Transverse colon (tissue), 4 donors: ENCODE results near the gene DNAJB1. TPM values are rescaled to one million over a fixed set of nuclear protein-coding genes. Genes with fewer than 3 reads are reported as not detected.

ENCODE experiments used
- DNase-seq: peaks from one replicate; pipeline ENCODE4 v3.0.0-alpha.2; 2019
- H3K27ac ChIP-seq, 4 donors: fragments of 200-600 bp; sonication (generic); 2 replicates each; pipeline ENCODE4 v1.5.1; 2016 to 2018; ENCODE audit warnings: inconsistent platforms in 4 of 4
- H3K27me3 ChIP-seq: fragments of 200-600 bp; sonication (generic); 2 replicates; pipeline ENCODE4 v1.5.1; 2017; ENCODE audit warnings: inconsistent platforms
- H3K36me3 ChIP-seq, 4 donors: fragments of 200-600 bp; sonication (generic); 2 replicates each; pipeline ENCODE4 v1.5.1; 2017 to 2019; ENCODE audit warnings: inconsistent platforms in 4 of 4
- H3K4me1 ChIP-seq, 4 donors: fragments of 200-600 bp; sonication (generic); 2 replicates each; pipeline ENCODE4 v1.5.1; 2017 to 2020; ENCODE audit warnings: inconsistent platforms in 4 of 4
- H3K4me3 ChIP-seq, 4 donors: fragments of 200-600 bp; sonication (generic); 1 replicate in 1 of 4; 2 replicates in 3 of 4; pipeline versions ENCODE4 v1.5.1 to v1.6.1; 2017 to 2019; ENCODE audit warnings: inconsistent platforms in 4 of 4
- H3K9me3 ChIP-seq, 2 donors: fragments of 200-600 bp; sonication (generic); 2 replicates each; pipeline ENCODE4 v1.5.1; 2017 to 2019; ENCODE audit warnings: inconsistent platforms in 2 of 2
- CTCF ChIP-seq, 5 experiments: fragments of 200-600 bp in 3 of 5; fragments of 450-650 bp in 2 of 5; sonication (generic) in 3 of 5; IDR thresholded peaks; 1 replicate in 2 of 5; 2 replicates in 3 of 5; pipeline ENCODE4 v1.5.1; 2016 to 2017; ENCODE audit warnings: antibody characterized with exemption in 5 of 5, inconsistent platforms in 3 of 5, mild to moderate bottlenecking in 2 of 5, moderate library complexity in 1 of 5
- EP300 ChIP-seq: sonication (generic); formaldehyde crosslinking; IDR thresholded peaks from one replicate; pipeline ENCODE4 v1.6.1; 2017; ENCODE audit warnings: antibody characterized with exemption, low read depth
- POLR2A ChIP-seq: fragments of 450-650 bp; IDR thresholded peaks from one replicate; pipeline ENCODE4 v1.6.1; 2016; ENCODE audit warnings: antibody characterized with exemption, mild to moderate bottlenecking, moderate library complexity
- POLR2AphosphoS5 ChIP-seq, 3 donors: sonication (generic); formaldehyde crosslinking; IDR thresholded peaks; one replicate each; pipeline ENCODE4 v1.6.1; 2016; ENCODE audit warnings: antibody characterized with exemption in 3 of 3
- WGBS, 2 donors: methylation state at CpG; one replicate each; pipeline ENCODE4 v1.1.5; 2018; ENCODE audit warnings: low coverage in 1 of 2; 5-methylcytosine and 5-hydroxymethylcytosine counted together
- in situ Hi-C, 4 donors: fragments of 200-750 bp; cut with MboI; loops; one replicate each; pipeline versions ENCODE4 v1.15.0 to v1.15.1; 2017; ENCODE audit warnings: low sequenced_read_pairs in 3 of 4, low pct_ligation_motif_present in 1 of 4, low pct_unique_long_range_greater_than_20kb in 1 of 4
- intact Hi-C: fragments of 100-400 bp; cut with DNase I; formaldehyde crosslinking; loops from one replicate; pipeline ENCODE4 v1.15.1; 2023; ENCODE audit warnings: low total_unique reads
- total RNA-seq, 4 donors: library from RNA; depleted of rRNA; stranded (reverse); fragments of >200 nt; gene quantifications; one replicate each; pipeline ENCODE4 v1.1.0, GENCODE V29; 2016

Gene DNAJB1
- total RNA-seq, 4 donors from 2014 or later = 20.3 to 111 (median 93.8) TPM

- no peaks in the 10 kb centered on the region for H3K9me3 ChIP-seq
- peak; percentile 63 for DNase-seq
- H3K4me3 ChIP-seq = peak overlapping the region in 3 of 4 donors; percentile 88 to 99 (median 99)
- peak overlapping the region; percentile 98 to 100 (median 100) for H3K27ac ChIP-seq
- TF ChIP-seq EP300 = no peak
- peak in 2 of 5 experiments; percentile 3 to 33 for TF ChIP-seq CTCF (IDR thresholded peaks at IDR 0.05)
- TF ChIP-seq POLR2A = no peak
- TF ChIP-seq POLR2AphosphoS5 (IDR thresholded peaks at IDR 0.05) = no peak
- no peaks in the 10 kb centered on the region for H3K27me3 ChIP-seq
- 33 to 59% methylated on average over 3 to 15 of the region's 15 CpGs for WGBS, 2 donors
- H3K36me3 ChIP-seq = peaks cover 0 to 25% (median 13%) of the 10 kb centered on the region in 4 donors
- in situ Hi-C loops = no loop called here
- H3K4me1 ChIP-seq = peaks cover 24 to 51% (median 34%) of the 10 kb centered on the region in 4 donors
- intact Hi-C loops = loop anchor here (10.0 kb wide), 1 partner anchor 1361 kb away; the partner anchor contains the start of genes IER2 and STX10
These were observed 2.1 kb downstream of the DNAJB1 start for GRCh38 chr19:14516048-14516534.

GRCh38 chr19:14515501-14516047 is 2.6 kb downstream of the DNAJB1 start:
- Histone ChIP-seq H3K4me1 (peaks cover 24 to 55% (median 40%) of the 10 kb centered on the region in 4 donors), H3K9me3 (no peaks in the 10 kb centered on the region), H3K27me3 (no peaks in the 10 kb centered on the region), H3K36me3 (peaks cover 0 to 25% (median 13%) of the 10 kb centered on the region in 4 donors), H3K27ac (peak overlapping the region; percentile 98 to 100 (median 100)), H3K4me3 (peak overlapping the region in 1 of 4 donors; percentile 88)
- no peak for DNase-seq
- WGBS, 2 donors = 71 to 86% methylated on average over 1 to 8 of the region's 8 CpGs
- in situ Hi-C loops (no loop called here), intact Hi-C loops (loop anchor here (10.0 kb wide), 1 partner anchor 1361 kb away; the partner anchor contains the start of genes IER2 and STX10)
- TF ChIP-seq POLR2A (no peak), POLR2AphosphoS5 (IDR thresholded peaks at IDR 0.05) (no peak), EP300 (no peak), CTCF (IDR thresholded peaks at IDR 0.05) (no peak)

GRCh38 chr19:14514215-14514863 is 3.9 kb downstream of the DNAJB1 start:
- in situ Hi-C loops (no loop called here), intact Hi-C loops (loop anchor here (10.0 kb wide), 1 partner anchor 1360 kb away; the partner anchor contains the start of genes IER2 and STX10)
- Histone ChIP-seq H3K4me1 (peaks cover 24 to 57% (median 38%) of the 10 kb centered on the region in 4 donors), H3K9me3 (no peaks in the 10 kb centered on the region), H3K27me3 (no peaks in the 10 kb centered on the region), H3K4me3 (no peak overlapping the region), H3K36me3 (peaks cover 0 to 25% (median 13%) of the 10 kb centered on the region in 4 donors), H3K27ac (no peak overlapping the region)
- no peak for DNase-seq
- 78 to 90% methylated on average over 4 to 8 of the region's 8 CpGs for WGBS, 2 donors
- TF ChIP-seq EP300 (no peak), POLR2A (no peak), POLR2AphosphoS5 (IDR thresholded peaks at IDR 0.05) (no peak), CTCF (IDR thresholded peaks at IDR 0.05) (no peak)

- no peaks in the 10 kb centered on the region for H3K9me3 ChIP-seq
- no peak overlapping the region for H3K27ac ChIP-seq
- H3K4me3 ChIP-seq = no peak overlapping the region
- TF ChIP-seq POLR2A (no peak), CTCF (IDR thresholded peaks at IDR 0.05) (no peak), POLR2AphosphoS5 (IDR thresholded peaks at IDR 0.05) (no peak), EP300 (no peak)
- H3K36me3 ChIP-seq = peaks cover 0 to 25% (median 13%) of the 10 kb centered on the region in 4 donors
- DNase-seq = no peak
- no peaks in the 10 kb centered on the region for H3K27me3 ChIP-seq
- peaks cover 18 to 49% (median 31%) of the 10 kb centered on the region in 4 donors for H3K4me1 ChIP-seq
- intact Hi-C loops = loop anchor here (10.0 kb wide), 1 partner anchor 1358 kb away; the partner anchor contains the start of genes IER2 and STX10
- in situ Hi-C loops = no loop called here
- 94 to 97% methylated on average over 6 to 14 of the region's 14 CpGs for WGBS, 2 donors
These were observed 5.7 kb downstream of the DNAJB1 start for GRCh38 chr19:14512406-14512961.
